Sigmoid colon (tissue), 7 donors: Measurements from ENCODE around the gene CACNA1C. TPM values are rescaled to one million over a fixed set of nuclear protein-coding genes. Genes with fewer than 3 reads are reported as not detected.

Source experiments
- DNase-seq: peaks from one replicate; pipeline ENCODE4 v3.0.0-alpha.2; 2019
- H3K27ac ChIP-seq, 4 donors: fragments of 200-600 bp; sonication (generic); one replicate each; pipeline ENCODE4 v1.5.1; 2016 to 2019; ENCODE audit warnings: mild to moderate bottlenecking in 1 of 4
- H3K27me3 ChIP-seq, 3 donors: fragments of 200-600 bp; sonication (generic); one replicate each; pipeline ENCODE4 v1.5.1; 2019; ENCODE audit warnings: mild to moderate bottlenecking in 1 of 3
- H3K36me3 ChIP-seq, 4 donors: fragments of 200-600 bp; sonication (generic); one replicate each; pipeline ENCODE4 v1.5.1; 2016 to 2019
- H3K4me1 ChIP-seq, 4 donors: fragments of 200-600 bp; sonication (generic); one replicate each; pipeline ENCODE4 v1.5.1; 2017 to 2019
- H3K4me3 ChIP-seq, 4 donors: fragments of 200-600 bp; sonication (generic); one replicate each; pipeline ENCODE4 v1.5.1; 2017 to 2019; ENCODE audit warnings: mild to moderate bottlenecking in 2 of 4, moderate library complexity in 1 of 4
- H3K9me3 ChIP-seq, 4 donors: fragments of 200-600 bp in 3 of 4; sonication (generic) in 3 of 4; one replicate each; pipeline versions ENCODE4 v1.5.1 to v1.6.1; 2013 to 2019
- EP300 ChIP-seq, 4 donors: sonication (generic); formaldehyde crosslinking; IDR thresholded peaks; one replicate each; pipeline ENCODE4 v1.6.1; 2017; ENCODE audit warnings: antibody characterized with exemption in 4 of 4
- POLR2A ChIP-seq, 2 donors: fragments of 450-650 bp; IDR thresholded peaks; one replicate each; pipeline ENCODE4 v1.6.1; 2016; ENCODE audit warnings: antibody characterized with exemption in 2 of 2, mild to moderate bottlenecking in 2 of 2, moderate library complexity in 2 of 2
- POLR2AphosphoS5 ChIP-seq, 4 donors: sonication (generic); formaldehyde crosslinking; IDR thresholded peaks; one replicate each; pipeline ENCODE4 v1.6.1; 2017; ENCODE audit warnings: antibody characterized with exemption in 4 of 4
- WGBS, 2 donors: extraction: QIAGEN DNeasy Blood & Tissue Kit; methylation state at CpG; one replicate each; pipeline ENCODE4 v1.1.7; 2013; 5-methylcytosine and 5-hydroxymethylcytosine counted together
- intact Hi-C: fragments of 100-400 bp; cut with DNase I; formaldehyde crosslinking; loops from one replicate; pipeline ENCODE4 v1.15.1; 2023
- polyA plus RNA-seq, 3 donors: library from polyadenylated mRNA; stranded (reverse); fragments of 200-250 nt; gene quantifications; one replicate each; pipeline ENCODE4 v1.2.3, GENCODE V29; 2013
- total RNA-seq, 4 donors: library from RNA; depleted of rRNA; stranded (reverse); fragments of >200 nt; gene quantifications; one replicate each; pipeline ENCODE4 v1.1.0, GENCODE V29; 2016
- TF ChIP-seq, protein P1 (sequence below), 4 experiments: fragments of 450-650 bp in 3 of 4; fragments of 200-600 bp in 1 of 4; IDR thresholded peaks; one replicate each; pipeline ENCODE4 v1.5.1; 2016 to 2019; ENCODE audit warnings: antibody characterized with exemption in 4 of 4, mild to moderate bottlenecking in 3 of 4, moderate library complexity in 2 of 4
- donor health status: healthy with polysubstance abuse.
- donor health status: Bipolar disorder and iron deficiency.
- donor health status: healthy.

CACNA1C gene
- total and polyA plus RNA-seq, 7 donors: 0.46 to 213 (median 62.0) TPM

DNA sequence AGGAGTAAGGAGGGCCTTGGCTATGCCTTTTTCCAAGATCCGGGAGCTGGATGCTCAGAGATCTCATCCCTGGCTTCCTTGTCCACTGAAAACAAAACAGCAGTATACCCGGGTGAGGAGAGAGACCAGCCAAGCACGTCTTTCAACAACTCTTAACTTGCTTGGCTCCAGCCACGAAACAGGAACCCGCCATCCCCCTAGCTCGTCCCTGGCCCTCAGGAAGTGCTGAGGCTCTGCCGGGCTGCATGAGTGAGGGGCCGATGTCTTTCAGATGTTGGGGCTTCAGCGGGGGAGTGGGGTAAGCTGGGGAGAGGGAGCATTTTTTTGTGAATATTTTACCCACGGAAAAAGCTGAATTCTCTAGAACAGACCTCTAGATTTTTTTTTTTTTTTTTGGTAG lies 231.1 kb downstream of the CACNA1C start:
- intact Hi-C loops: loop anchor here (5.0 kb wide), 1 partner anchor 102 kb away; no protein-coding TSS in a partner anchor
- no peaks in the 10 kb centered on the region for H3K27me3 ChIP-seq
- 42 to 76% methylated on average over 10 of the region's 10 CpGs for WGBS, 2 donors
- DNase-seq: no peak
- peak overlapping the region; percentile 77 to 89 (median 84) for H3K27ac ChIP-seq
- no peaks in the 10 kb centered on the region for H3K9me3 ChIP-seq
- TF ChIP-seq POLR2A (IDR thresholded peaks at IDR 0.05) (no peak), POLR2AphosphoS5 (IDR thresholded peaks at IDR 0.05) (no peak), EP300 (IDR thresholded peaks at IDR 0.05) (no peak)
- TF ChIP-seq, protein P1, sequence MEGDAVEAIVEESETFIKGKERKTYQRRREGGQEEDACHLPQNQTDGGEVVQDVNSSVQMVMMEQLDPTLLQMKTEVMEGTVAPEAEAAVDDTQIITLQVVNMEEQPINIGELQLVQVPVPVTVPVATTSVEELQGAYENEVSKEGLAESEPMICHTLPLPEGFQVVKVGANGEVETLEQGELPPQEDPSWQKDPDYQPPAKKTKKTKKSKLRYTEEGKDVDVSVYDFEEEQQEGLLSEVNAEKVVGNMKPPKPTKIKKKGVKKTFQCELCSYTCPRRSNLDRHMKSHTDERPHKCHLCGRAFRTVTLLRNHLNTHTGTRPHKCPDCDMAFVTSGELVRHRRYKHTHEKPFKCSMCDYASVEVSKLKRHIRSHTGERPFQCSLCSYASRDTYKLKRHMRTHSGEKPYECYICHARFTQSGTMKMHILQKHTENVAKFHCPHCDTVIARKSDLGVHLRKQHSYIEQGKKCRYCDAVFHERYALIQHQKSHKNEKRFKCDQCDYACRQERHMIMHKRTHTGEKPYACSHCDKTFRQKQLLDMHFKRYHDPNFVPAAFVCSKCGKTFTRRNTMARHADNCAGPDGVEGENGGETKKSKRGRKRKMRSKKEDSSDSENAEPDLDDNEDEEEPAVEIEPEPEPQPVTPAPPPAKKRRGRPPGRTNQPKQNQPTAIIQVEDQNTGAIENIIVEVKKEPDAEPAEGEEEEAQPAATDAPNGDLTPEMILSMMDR (IDR thresholded peaks at IDR 0.05): no peak
- H3K4me3 ChIP-seq: no peak overlapping the region
- H3K36me3 ChIP-seq: no peaks in the 10 kb centered on the region
- peaks cover 0 to 77% (median 71%) of the 10 kb centered on the region in 4 donors for H3K4me1 ChIP-seq

- intact Hi-C loops: loop anchor here (5.0 kb wide), 1 partner anchor 102 kb away; no protein-coding TSS in a partner anchor
These were observed 231.6 kb downstream of the CACNA1C start for GRCh38 chr12:2284321-2284813.

GRCh38 chr12:2284857-2285256 lies 232.1 kb downstream of the CACNA1C start:
- no peak for TF ChIP-seq POLR2A (IDR thresholded peaks at IDR 0.05)
- TF ChIP-seq POLR2AphosphoS5 (IDR thresholded peaks at IDR 0.05): peak in 2 of 4 donors; percentile 4 to 44
- TF ChIP-seq EP300 (IDR thresholded peaks at IDR 0.05): no peak
- TF ChIP-seq, protein P1 (IDR thresholded peaks at IDR 0.05): peak; percentile 38 to 68 (median 58)
- Histone ChIP-seq H3K27ac (peak overlapping the region; percentile 77 to 89 (median 84)), H3K36me3 (no peaks in the 10 kb centered on the region), H3K4me3 (no peak overlapping the region), H3K27me3 (no peaks in the 10 kb centered on the region), H3K4me1 (peaks cover 0 to 84% (median 81%) of the 10 kb centered on the region in 4 donors), H3K9me3 (no peaks in the 10 kb centered on the region)
- 26 to 55% methylated on average over 8 of the region's 8 CpGs for WGBS, 2 donors
- intact Hi-C loops: loop anchor here (5.0 kb wide), 3 partner anchors 103 to 488 kb away; no protein-coding TSS in a partner anchor
- DNase-seq: peak; percentile 84

More at GRCh38 chr12:2284321-2284813, 231.6 kb downstream of the CACNA1C start:
- H3K4me3 ChIP-seq: no peak overlapping the region
- 56 to 82% methylated on average over 10 of the region's 10 CpGs for WGBS, 2 donors
- H3K27me3 ChIP-seq: no peaks in the 10 kb centered on the region
- H3K36me3 ChIP-seq: no peaks in the 10 kb centered on the region
- no peak for TF ChIP-seq POLR2AphosphoS5 (IDR thresholded peaks at IDR 0.05)
- no peak for TF ChIP-seq POLR2A (IDR thresholded peaks at IDR 0.05)
- DNase-seq: no peak
- no peaks in the 10 kb centered on the region for H3K9me3 ChIP-seq
- H3K4me1 ChIP-seq: peaks cover 0 to 81% (median 76%) of the 10 kb centered on the region in 4 donors
- peak overlapping the region; percentile 77 to 89 (median 84) for H3K27ac ChIP-seq

GRCh38 chr12:2285462-2285861 lies 232.7 kb downstream of the CACNA1C start:
- intact Hi-C loops: loop anchor here (5.0 kb wide), 2 partner anchors 228 to 488 kb away; no protein-coding TSS in a partner anchor
- WGBS, 2 donors: 93 to 95% methylated on average over 14 of the region's 14 CpGs
- H3K27ac ChIP-seq: peak overlapping the region; percentile 77 to 89 (median 84)

GRCh38 chr12:2286047-2286446 lies 233.3 kb downstream of the CACNA1C start:
- Histone ChIP-seq H3K36me3 (no peaks in the 10 kb centered on the region), H3K4me3 (no peak overlapping the region), H3K27me3 (no peaks in the 10 kb centered on the region), H3K9me3 (no peaks in the 10 kb centered on the region), H3K27ac (peak overlapping the region; percentile 77 to 89 (median 84)), H3K4me1 (peaks cover 0 to 95% (median 92%) of the 10 kb centered on the region in 4 donors)
- no peak for DNase-seq
- intact Hi-C loops: loop anchor here (5.0 kb wide), 2 partner anchors 229 to 489 kb away; no protein-coding TSS in a partner anchor
- WGBS, 2 donors: 80 to 81% methylated on average over 5 of the region's 5 CpGs
- TF ChIP-seq, protein P1 (IDR thresholded peaks at IDR 0.05): no peak
- TF ChIP-seq EP300 (IDR thresholded peaks at IDR 0.05) (no peak), POLR2AphosphoS5 (IDR thresholded peaks at IDR 0.05) (no peak), POLR2A (IDR thresholded peaks at IDR 0.05) (no peak)

More at GRCh38 chr12:2285462-2285861, 232.7 kb downstream of the CACNA1C start:
- DNase-seq: no peak
- Histone ChIP-seq H3K27me3 (no peaks in the 10 kb centered on the region), H3K4me3 (no peak overlapping the region), H3K4me1 (peaks cover 0 to 91% (median 87%) of the 10 kb centered on the region in 4 donors), H3K9me3 (no peaks in the 10 kb centered on the region), H3K36me3 (no peaks in the 10 kb centered on the region)
- TF ChIP-seq POLR2AphosphoS5 (IDR thresholded peaks at IDR 0.05) (no peak), POLR2A (IDR thresholded peaks at IDR 0.05) (no peak), EP300 (IDR thresholded peaks at IDR 0.05) (no peak)
- TF ChIP-seq, protein P1 (IDR thresholded peaks at IDR 0.05): no peak
